Renal pelvis (tissue), 4 donors: Measurements from ENCODE around the gene NEBL. TPM values are rescaled to one million over a fixed set of nuclear protein-coding genes. Genes with fewer than 3 reads are reported as not detected.

ENCODE experiments used
- DNase-seq: peaks from one replicate; pipeline ENCODE4 v3.0.0-alpha.2; 2013
- polyA plus RNA-seq, 3 donors: library from polyadenylated mRNA; unstranded; fragments of 120-200 nt; gene quantifications; one replicate each; pipeline ENCODE4 v1.2.1, GENCODE V29; 2013; ENCODE audit not compliant: insufficient read length in 3 of 3

Gene NEBL
- polyA plus RNA-seq, 3 donors: 74.8 to 92.3 (median 81.5) TPM

- no peak for DNase-seq
Observed at GRCh38 chr10:20874261-20874660, 22.9 kb downstream of the NEBL start.

- no peak for DNase-seq
Observed at GRCh38 chr10:20871970-20872369, 25.1 kb downstream of the NEBL start.

GRCh38 chr10:20870834-20871233, 26.3 kb downstream of the NEBL start:
- DNase-seq: no peak

- no peak for DNase-seq
Observed at GRCh38 chr10:20863008-20863407, 34.1 kb downstream of the NEBL start.

- peak; percentile 27 for DNase-seq
Observed at GRCh38 chr10:20858292-20859124, 38.6 kb downstream of the NEBL start.

GRCh38 chr10:20856484-20856883, 40.6 kb downstream of the NEBL start:
- no peak for DNase-seq

- peak; percentile 27 for DNase-seq
Observed at GRCh38 chr10:20855398-20856038, 41.6 kb downstream of the NEBL start.

GRCh38 chr10:20853276-20853675, 43.8 kb downstream of the NEBL start:
- no peak for DNase-seq

GRCh38 chr10:20852303-20852702, 44.8 kb downstream of the NEBL start:
- DNase-seq: no peak

- DNase-seq: no peak
Observed at GRCh38 chr10:20847512-20847911, 49.6 kb downstream of the NEBL start.

GRCh38 chr10:20846263-20846662, 50.8 kb downstream of the NEBL start:
- DNase-seq: no peak

GRCh38 chr10:20841419-20841818, 55.7 kb downstream of the NEBL start:
- DNase-seq: no peak

GRCh38 chr10:20839910-20840309, 57.2 kb downstream of the NEBL start:
- no peak for DNase-seq

- DNase-seq: no peak
Observed at GRCh38 chr10:20839141-20839540, 58.0 kb downstream of the NEBL start.

GRCh38 chr10:20836401-20836800, 60.7 kb downstream of the NEBL start:
- DNase-seq: no peak

GRCh38 chr10:20835335-20835734, 61.8 kb downstream of the NEBL start:
- DNase-seq: no peak

GRCh38 chr10:20834825-20835224, 62.3 kb downstream of the NEBL start:
- DNase-seq: no peak

GRCh38 chr10:20822825-20823224, 74.3 kb downstream of the NEBL start:
- DNase-seq: no peak

- no peak for DNase-seq
Observed at GRCh38 chr10:20817646-20818045, 79.5 kb downstream of the NEBL start.

- DNase-seq: no peak
Observed at GRCh38 chr10:20817116-20817515, 80.0 kb downstream of the NEBL start.

- DNase-seq: no peak
Observed at GRCh38 chr10:20814116-20814515, 83.0 kb downstream of the NEBL start.

- DNase-seq: peak; percentile 12
Observed at GRCh38 chr10:20811131-20811530, 86.0 kb downstream of the NEBL start.

GRCh38 chr10:20809631-20810030, 87.5 kb downstream of the NEBL start:
- no peak for DNase-seq

- no peak for DNase-seq
Observed at GRCh38 chr10:20806487-20806886, 90.6 kb downstream of the NEBL start.
